Measurements from ENCODE around the gene CITED2. TPM values are rescaled to one million over a fixed set of nuclear protein-coding genes. Genes with fewer than 3 reads are reported as not detected.

The CITED2 gene
- total RNA-seq, 4 donors from 2014 or later, result 97.6 to 309 (median 146) TPM

- ATAC-seq (ENCODE audit: low FRiP score) (peak; percentile 1), DNase-seq (ENCODE audit: low spot score) (no peak)
- no peak for TF ChIP-seq CTCF (IDR thresholded peaks at IDR 0.05)
These were observed 506 bp downstream of the CITED2 start for GRCh38 chr6:139373928-139374356.

GRCh38 chr6:139373154-139373927 lies 1.1 kb downstream of the CITED2 start:
- ATAC-seq (ENCODE audit: low FRiP score), result no peak
- TF ChIP-seq CTCF (IDR thresholded peaks at IDR 0.05), result no peak
- DNase-seq (ENCODE audit: low spot score), result no peak

GRCh38 chr6:139372326-139373153 lies 1.9 kb downstream of the CITED2 start:
- DNase-seq (ENCODE audit: low spot score), result no peak
- no peak for TF ChIP-seq CTCF (IDR thresholded peaks at IDR 0.05)
- ATAC-seq (ENCODE audit: low FRiP score), result no peak

GRCh38 chr6:139371421-139372203 lies 2.8 kb downstream of the CITED2 start:
- TF ChIP-seq CTCF (IDR thresholded peaks at IDR 0.05), result no peak
- no peak for DNase-seq (ENCODE audit: low spot score)
- ATAC-seq (ENCODE audit: low FRiP score), result no peak

- ATAC-seq (ENCODE audit: low FRiP score) (no peak), DNase-seq (ENCODE audit: low spot score) (no peak)
- no peak for TF ChIP-seq CTCF (IDR thresholded peaks at IDR 0.05)
These were observed 3.5 kb downstream of the CITED2 start for GRCh38 chr6:139370999-139371345.

GRCh38 chr6:139370283-139370998 lies 4.0 kb downstream of the CITED2 start:
- DNase-seq (ENCODE audit: low spot score) (no peak), ATAC-seq (ENCODE audit: low FRiP score) (no peak)
- no peak for TF ChIP-seq CTCF (IDR thresholded peaks at IDR 0.05)
